HT-29 (cell line): ENCODE data around the gene FOXI3. TPM values are rescaled to one million over a fixed set of nuclear protein-coding genes. Genes with fewer than 3 reads are reported as not detected.
"Not testable (repeated sequence)": the region's sequence is repeated elsewhere in the genome, so short reads cannot be mapped to it uniquely, and the experiment has no call there.

Experiments
- DNase-seq: peaks from one replicate; pipeline ENCODE4 v3.0.0-alpha.2; 2015; ENCODE audit warnings: low spot score
- small RNA-seq: library from RNA; depleted of rRNA; stranded (forward); fragments of <200 nt; gene quantifications from one replicate; pipeline ENCODE3, GENCODE V24; 2014
- total RNA-seq: library from RNA; depleted of rRNA; stranded (reverse); fragments of >200 nt; shearing (Covaris generic); gene quantifications from 2 replicates; pipeline ENCODE4 v1.2.3, GENCODE V29; 2014; rRNA removed

FOXI3 gene
- total RNA-seq, 1 experiment from 2014 or later = not detected

DNA sequence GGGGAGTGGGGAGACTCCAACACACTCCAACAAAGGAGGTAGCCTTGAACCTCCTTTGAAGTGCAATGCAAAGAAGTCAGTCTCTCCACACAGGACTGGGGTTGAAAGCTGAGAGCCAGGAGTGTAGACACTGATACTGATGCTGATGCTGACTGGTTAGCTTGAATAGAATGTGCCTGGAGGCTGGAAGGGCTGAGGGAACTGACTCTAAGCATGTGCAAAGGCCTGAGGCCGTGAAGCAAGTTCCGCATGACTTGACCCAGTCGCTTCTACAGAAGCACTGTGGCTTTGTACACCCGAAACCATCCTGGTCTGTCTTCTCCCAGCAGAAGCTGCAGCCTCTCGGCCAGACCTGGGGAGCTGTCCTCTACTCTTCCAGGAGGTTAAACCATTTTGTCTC is 10.4 kb downstream of the FOXI3 start:
- no peak for DNase-seq

DNA sequence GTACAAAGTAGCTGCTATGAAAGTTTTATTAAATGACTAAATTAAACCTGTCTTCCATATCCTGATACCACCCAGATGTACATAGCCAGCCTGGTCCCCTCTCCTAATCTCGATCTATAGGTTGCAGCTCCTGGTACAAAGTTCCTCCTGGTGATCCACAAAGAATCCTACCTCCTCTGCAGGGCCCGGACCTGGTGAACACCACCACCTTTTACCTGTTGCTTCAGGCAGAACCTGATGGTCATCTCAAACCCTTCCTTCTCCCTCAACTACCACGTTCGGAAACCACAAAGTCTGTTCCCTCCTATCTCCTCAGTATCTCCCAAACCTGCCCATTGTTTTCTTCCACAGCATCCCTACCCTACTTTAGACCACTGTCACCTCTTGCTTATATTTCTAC is 15.5 kb downstream of the FOXI3 start:
- DNase-seq = no peak

DNA sequence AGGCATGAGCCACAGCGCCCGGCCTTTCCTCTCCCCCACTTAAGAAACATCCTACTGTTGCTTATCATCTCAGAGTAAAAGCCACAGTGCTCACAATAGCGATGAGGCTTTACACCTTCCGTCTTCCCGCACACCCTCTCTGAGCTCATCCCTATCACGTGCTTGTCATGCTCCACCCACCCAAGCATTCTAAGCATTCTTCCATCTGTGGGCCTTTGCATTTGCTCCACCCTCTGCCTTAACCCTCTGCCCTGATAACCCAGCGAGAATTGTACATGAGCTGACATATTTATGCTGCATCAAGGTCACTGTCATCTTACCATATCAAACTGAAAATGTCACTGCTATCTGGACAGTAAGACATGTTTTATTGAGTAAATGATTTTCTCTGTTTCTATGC is 22.6 kb downstream of the FOXI3 start:
- DNase-seq = no peak

DNA sequence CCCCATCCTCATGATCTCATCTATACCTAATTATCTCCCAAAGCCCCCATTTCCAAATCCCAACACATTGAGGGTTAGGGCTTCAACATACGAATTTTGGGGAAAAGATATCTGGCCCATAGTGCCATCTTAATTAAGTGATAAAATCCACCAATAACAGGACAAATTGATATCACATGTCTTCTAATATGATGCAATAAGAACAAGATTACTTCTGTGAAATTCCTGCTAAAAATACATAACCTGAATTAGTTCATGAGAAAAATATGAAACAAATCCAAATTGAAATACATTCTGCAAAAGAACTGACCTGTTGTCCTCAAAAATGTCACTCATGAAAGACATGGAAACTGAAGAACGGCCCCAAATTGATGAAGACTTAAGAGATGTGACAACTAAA is 28.8 kb downstream of the FOXI3 start:
- DNase-seq = no peak

DNA sequence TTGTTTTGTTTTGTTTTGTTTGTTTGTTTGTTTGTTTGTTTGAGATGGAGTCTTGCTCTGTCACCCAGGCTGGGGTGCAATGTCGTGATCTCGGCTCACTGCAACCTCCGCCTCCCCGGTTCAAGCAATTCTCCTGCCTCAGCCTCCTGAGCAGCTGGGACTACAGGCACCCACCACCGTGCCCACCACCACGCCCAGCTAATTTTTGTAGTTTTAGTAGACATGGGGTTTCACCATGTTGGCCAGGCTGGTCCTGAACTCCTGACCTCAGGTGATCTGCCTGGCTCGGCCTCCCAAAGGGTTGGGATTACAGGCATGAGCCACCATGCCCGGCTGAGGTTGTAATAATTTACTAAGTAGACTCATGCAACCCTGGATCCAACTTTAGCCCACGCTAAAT is 33.4 kb downstream of the FOXI3 start:
- DNase-seq = not testable (repeated sequence)

DNA sequence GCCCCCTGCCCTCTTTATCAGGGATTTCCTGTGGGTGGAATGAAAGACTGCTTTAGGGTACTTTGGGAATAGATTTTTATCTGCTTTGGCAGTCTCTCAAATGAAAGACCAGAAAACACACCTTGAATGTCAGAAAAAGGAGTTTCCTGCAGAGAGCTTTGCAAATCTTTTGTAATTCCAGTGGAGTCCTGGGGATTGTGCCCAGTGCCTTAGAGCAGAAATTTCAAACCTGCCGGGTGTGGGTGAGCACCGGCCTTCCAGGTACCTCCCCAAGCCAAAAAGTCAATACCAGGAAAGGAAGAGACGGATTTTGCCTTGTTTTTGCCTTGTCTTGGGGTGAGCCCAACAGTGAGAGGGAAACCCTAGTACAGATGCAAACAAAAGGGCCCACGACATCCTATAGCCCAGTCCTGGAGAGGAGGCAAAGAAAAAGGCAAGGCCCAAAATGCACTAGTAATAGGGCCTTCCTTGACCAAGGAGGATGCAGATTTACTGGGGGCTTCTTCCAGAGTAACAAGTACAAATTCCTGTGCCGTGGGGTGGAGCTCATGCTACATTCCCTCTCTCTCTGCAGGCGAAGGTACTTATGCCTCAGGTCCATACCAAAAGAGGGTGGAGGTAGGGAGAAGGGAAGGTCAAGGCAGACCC is 36.4 kb downstream of the FOXI3 start:
- no peak for DNase-seq

DNA sequence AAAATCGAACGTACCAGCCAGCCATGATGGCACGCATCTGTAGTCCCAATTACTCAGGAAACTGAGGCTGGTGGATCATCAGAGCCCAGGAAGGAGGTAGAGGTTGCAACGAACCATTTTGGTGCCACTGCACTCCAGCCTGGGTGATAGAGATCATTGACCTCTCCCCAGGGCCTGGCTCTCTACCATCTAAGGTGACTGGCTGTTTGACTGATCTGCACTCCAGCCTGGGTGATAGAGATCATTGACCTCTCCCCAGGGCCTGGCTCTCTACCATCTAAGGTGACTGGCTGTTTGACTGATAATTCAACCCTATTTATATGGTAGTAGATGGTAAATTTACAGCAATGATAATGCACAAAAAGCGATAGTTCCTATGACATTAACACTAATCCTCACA is 43.6 kb downstream of the FOXI3 start:
- DNase-seq = not testable (repeated sequence)

DNA sequence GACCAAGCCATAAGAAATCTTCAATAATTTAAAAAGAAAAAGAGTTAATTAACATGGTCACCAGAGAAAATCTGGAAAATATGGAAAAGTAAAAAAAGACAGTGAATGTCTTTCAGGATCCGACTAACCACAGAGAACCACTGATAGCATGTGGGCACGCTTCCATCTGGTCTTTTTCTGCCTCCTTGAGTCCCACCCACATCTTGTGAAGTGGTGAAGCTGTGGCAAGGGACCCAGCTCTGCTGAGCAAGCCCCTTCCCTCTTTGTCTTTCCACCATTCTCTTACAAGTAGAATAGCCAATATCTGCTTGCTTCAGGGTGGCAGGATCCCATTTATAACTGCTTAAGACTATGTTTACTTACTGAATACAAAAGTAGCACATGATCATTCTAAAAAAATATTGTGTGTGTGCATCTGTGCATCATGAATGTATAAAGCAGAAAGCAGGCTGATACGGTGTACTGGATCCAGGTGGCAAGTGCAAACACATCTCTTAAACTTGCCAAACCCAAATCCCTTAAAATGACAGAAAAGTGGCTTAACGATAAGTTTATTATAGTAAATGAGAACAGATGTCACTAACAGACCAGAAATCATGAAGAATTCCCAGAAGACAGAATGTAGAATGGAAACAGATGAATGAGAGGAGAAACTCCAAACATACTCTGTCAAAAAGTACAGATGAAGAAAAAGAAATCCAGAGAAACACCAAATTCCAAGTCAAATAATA is 52.3 kb downstream of the FOXI3 start:
- no peak for DNase-seq

DNA sequence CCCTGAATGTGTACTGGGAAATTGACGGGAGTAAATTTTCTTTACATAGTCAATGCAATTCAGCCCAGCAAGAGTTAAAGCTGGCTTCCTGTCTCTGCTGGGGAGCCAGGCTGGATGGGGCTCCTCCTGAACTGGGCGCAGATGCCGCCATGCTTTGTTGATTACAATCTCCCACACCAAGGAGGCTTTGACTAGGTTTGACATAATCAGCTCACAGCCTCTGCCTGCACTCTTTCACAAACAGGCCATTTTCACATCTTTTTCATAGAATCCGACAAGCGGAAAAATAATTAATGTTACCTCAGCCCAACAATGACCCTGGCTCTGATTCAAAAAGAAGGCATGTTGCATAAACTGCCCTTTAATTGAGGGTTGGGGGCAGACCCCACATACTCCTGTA is 54.3 kb downstream of the FOXI3 start:
- DNase-seq = no peak

Small RNAs within 50 kb of the gene (small RNA-seq; reads per million reads assigned to genes)
- gene RNU6-1007P = not detected

Other genes starting within 250 kb of the FOXI3 start
- 7.9 and 10.2 TPM in 2 replicates for gene EIF2AK3, start 174.8 kb upstream of the FOXI3 start, total RNA-seq
- gene RPIA, start 239.0 kb upstream of the FOXI3 start, total RNA-seq = 12.5 and 15.7 TPM in 2 replicates